Activated CD4-positive, alpha-beta T cell treated with anti-CD3 and anti-CD28 coated beads, Interleukin-2, Interleukin-6, amounts not matched to agents 100 ng/mL and 50 ng/mL, durations not matched to agents 16 hours and 8 hours (primary cell): ENCODE data around the gene BICD1.

Experiments used
- DNase-seq: peaks from one replicate; pipeline ENCODE4 v3.0.0-alpha.2; 2020

The BICD1 gene

DNA sequence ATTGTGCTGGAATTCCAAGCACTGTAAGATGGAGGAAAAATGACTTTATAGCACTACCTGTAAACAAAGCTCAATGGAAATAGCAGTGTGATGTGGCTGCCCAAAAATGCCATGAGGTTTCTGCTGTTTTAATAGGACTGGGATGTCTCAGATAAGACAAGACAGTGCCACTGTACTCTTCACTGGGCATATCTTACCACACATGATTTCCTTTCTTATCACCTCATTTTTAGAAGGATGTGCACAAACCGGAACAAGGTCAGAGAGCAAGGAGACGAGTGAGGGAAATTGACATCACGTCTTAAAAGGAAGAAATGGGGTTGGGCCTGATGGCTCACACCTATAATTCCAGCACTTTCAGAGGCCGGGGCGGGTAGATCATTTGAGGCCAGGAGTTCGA is 254.3 kb downstream of the BICD1 start:
- no peak for DNase-seq

DNA sequence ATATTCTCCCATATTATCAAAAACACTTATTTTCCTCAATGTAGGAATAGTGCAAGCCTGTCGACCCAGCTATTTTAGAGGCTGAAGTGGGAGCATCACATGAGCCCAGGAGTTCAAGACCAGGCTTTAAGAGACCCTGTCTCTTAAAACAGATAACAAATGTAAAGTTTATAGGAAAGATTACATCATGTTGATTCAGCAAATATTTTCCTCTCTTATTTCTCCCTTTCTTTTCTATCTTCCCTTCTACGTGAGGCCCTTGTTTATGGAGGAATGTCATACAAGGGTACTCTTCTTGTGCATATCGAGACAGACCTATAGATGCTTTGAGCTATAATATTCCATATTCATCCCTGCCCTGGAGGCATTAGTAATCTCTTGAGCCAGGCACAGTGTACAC is 256.2 kb downstream of the BICD1 start:
- DNase-seq: no peak

DNA sequence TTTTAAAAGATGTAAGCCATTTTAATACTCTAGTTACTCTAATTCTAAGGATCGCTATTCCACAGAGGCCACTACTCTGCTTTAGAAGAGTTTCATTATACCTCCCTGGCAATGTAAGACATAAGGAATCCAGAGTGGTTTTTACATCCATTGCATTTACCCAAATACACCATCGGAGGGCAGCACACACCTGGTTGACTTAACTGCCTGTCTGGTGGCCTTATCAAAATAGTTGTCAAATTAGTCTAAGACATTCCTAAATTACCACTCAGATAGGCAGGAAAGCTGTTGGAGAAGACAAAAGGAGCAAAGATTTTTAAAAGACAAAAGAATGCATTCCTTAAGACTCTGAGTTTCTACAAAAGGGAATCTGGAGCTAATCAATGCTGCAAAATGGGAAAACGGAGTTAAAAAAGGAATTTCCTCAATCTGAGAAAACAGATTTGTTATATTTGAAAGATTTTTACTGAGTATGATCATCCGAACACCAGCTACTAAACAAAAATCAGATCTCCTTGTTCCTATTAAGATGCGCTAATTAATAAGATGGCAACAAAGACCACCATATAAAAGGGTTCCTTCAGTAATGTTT is 258.9 kb downstream of the BICD1 start:
- peak; percentile 63 for DNase-seq

DNA sequence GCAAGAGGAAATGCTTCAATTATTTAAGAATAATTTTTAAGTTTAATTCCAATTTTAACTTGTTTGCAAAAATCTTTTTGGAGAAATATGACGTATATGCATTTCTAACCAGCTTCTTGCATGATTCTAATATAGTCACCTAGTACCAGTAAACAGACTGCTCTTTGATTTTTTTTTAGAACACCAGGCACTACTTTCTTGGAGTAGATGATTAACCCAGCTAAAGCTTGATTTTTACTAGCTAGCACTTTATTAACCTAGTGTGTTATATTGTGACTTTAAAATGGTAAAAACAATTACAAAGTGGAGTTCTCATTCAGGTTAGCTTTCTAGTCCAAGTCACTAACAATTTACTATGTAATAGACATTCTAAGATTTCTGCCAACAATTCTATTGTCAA is 260.1 kb downstream of the BICD1 start:
- no peak for DNase-seq

DNA sequence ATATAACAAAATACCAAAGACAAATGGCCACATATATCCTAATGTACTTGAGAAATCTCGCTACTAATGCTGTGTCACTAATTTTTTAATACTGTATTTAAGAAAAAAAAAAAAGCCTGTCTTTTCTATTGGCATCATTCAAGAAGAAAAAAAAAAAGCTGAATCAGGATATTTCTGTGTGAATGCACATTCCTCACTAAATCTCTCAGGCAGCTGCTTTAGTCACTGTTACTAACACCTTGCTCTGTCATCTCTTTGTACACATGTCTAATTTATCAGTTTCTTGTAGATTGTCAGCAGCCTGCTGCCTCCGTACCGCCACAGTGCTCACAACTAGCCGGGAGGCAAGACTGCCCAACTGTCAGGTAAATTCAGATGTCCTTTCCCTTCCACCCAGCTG is 260.7 kb downstream of the BICD1 start:
- no peak for DNase-seq

DNA sequence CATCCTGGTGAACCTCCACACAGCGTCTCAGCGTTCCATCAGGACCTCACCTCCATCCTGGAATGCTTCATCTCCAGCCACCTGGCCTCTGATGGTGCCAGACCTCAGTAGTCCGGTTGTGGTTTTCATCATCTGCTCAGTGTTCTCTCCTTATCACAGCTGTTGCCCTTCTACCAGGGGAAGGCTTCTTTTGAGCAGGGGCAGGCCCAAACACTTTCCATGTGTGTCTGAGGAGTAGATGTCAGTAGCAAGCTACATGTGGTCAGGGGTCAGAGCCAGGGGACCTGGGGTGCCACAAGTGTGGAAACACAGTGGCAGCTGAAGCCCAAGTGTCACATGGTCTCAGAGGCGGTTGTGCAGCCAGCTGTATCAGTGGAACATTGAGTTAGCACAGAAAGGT is 262.6 kb downstream of the BICD1 start:
- DNase-seq: no peak

DNA sequence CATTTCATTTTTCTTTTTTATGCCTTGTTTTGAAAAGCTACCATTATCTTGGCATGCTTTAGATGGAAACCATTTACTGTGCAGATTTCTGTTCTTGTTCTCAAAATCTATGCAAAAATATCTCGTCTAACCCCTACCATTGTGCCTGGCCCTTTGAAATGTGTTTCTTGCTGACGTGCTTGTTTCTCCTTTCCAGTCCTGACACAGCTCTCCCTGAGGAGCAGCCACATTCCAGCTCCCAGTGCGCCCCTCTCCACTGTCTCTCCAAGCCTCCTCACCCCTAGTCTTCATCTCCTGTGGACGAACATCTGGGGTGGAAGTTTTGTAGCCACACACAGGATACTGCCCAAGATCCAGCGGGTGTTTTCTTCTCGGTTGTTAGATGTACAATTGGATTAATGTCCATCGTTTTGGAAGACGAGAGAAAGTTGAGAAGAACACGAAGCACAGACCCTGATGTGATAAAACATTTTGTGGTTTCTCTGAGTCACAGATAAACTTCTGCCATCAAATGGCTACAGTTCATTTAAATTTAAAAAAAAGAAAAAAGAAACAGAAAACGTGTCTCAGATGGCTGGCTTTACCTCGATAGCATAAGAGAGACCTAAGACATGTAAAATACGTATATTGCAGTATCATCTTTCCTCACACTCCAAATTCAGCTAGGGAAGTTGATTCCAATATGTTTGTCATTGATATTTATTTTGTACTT is 270.9 kb downstream of the BICD1 start:
- no peak for DNase-seq

GRCh38 chr12:32379213-32379612 is 272.6 kb downstream of the BICD1 start:
- no peak for DNase-seq

- DNase-seq: no peak
These were observed 273.0 kb downstream of the BICD1 start for GRCh38 chr12:32379667-32380066.

DNA sequence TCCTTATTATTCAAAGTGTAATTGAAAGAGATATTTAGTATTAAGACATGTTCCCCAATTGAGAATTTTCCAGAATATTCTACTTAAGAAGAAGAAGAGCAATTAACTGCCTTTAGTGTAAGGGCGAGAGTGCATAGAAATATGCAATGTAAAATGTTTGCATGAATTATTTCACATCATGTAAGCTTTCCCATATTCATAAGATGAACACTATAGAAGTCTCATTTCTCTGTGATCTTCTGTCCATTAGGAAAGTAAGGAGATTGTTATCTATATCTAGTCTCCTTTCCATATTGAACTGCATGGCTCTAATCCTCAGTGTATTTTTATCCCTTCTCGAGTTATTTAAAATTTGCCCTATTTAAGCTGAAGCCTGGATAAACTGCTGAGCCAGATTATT is 275.6 kb downstream of the BICD1 start:
- no peak for DNase-seq

- DNase-seq: peak; percentile 38
These were observed 284.0 kb downstream of the BICD1 start for GRCh38 chr12:32390572-32391219.

DNA sequence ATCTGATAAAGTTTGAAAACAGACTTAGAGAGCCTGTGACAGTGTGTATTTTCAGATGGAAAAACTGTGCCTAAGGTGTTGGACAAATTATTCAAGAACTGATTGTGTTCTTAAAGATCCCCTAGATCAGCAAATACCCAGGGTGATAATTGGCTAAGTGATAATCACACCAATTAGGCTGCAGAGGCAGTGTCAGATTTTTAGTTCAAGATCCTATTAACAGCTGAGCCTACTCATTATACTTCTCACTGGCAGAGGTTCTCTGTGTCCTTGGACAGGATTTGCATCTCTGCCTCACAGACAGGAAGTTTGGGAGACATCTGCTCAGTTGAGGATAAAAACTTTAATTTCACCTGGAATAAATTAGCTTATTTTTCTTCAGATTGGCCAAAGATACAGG is 288.4 kb downstream of the BICD1 start:
- DNase-seq: no peak

GRCh38 chr12:32397696-32398095 is 291.0 kb downstream of the BICD1 start:
- no peak for DNase-seq

DNA sequence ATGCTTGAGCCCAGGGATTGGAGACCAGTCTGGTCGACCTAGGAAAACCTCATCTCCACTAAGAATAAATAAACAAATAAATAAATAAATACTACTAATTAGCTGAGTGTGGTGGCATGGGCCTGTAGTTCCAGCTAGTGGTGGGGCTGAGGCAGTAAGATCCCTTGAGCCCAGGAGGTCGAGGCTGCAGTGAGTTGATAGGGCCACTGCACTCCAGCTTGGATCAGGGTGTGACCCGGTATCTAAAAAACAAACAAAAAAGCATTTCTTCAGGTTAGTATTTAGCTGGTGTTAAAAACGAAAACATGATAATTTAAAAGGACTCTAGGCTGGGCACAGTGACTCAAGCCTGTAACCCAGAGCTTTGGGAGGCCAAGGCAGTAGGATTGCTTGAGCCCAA is 291.5 kb downstream of the BICD1 start:
- DNase-seq: no peak

- no peak for DNase-seq
These were observed 292.2 kb downstream of the BICD1 start for GRCh38 chr12:32398816-32399369.

- peak; percentile 65 for DNase-seq
These were observed 292.9 kb downstream of the BICD1 start, which contains the start of gene FGD4 for GRCh38 chr12:32399370-32400113. Gene FGD4, plus strand, starts transcription at chr12:32399558.

- DNase-seq: no peak
These were observed 293.5 kb downstream of the BICD1 start for GRCh38 chr12:32400114-32400672.

- DNase-seq: no peak
These were observed 294.2 kb downstream of the BICD1 start for GRCh38 chr12:32400866-32401265.

DNA sequence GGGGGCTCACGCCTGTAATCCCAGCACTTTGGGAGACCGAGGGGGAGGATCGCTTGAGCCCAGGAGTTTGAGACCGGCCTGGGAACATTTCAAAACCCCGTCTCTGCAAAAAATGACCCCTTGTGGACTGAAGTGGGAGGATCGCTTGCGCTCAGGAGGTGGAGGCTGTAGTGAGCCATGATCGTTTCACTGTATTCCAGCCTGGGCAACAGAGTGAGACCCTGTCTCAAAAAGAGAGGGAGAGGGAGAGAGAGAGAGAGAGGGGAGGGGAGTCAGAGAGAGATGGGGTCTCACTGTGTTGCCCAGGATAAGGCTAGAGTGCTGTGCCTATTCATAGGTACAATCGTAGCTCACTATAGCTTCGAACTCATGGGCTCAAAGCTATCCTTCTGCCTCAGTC is 295.5 kb downstream of the BICD1 start:
- DNase-seq: no peak

DNA sequence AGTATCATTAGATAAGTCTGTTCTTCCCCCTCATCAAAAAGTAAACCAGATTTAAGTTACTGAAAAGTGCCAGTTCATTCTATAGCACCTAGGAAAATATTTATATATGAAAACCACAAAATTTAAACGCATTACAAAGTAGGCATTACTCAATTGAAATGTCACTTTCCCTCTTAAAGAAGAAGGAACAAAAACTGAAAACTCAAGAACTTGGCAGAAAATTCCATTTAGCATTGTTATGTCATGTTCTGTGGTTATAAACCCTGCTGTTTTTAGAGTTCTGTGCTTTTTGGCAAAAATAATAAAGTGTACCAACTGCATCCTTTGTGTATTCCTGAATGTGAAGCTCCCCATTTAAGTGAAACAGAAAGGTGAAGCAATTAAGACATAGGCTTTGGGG is 296.3 kb downstream of the BICD1 start:
- DNase-seq: no peak

DNA sequence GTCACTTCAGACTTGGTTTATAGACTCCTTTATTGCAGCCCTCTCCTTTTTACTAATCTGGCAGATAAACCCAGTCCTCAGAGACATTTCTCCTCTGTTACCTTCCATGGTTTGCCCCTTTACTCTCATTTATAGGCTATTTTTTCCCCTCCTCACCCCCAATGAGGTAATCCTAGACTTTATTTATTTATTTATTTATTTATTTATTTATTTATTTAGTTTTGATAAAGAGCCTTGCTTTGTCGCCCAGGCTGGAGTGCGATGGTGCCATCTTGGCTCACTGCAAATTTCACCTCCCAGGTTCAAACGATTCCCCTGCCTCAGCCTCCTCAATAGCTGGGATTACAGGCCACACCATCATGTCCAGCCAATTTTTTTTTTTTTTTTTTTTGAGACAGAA is 301.1 kb downstream of the BICD1 start:
- no peak for DNase-seq

DNA sequence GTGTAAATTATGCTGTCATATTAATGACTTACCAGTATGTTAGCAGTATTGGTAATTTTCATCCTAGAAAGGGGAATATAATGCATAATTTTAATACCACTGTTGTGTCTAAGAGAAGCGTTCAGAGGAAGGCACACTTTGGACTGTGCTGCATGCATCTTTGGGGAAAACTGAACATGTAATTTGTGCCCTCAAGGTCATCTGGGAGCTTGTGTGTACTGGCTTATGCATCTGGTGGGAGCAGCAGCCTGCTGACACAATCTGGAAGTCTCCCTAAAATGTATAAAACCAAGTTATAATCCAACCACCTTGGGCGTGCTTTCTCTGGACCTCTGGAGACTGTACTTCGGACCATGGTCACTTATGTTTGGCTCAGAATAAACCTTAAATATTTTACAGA is 306.8 kb downstream of the BICD1 start:
- DNase-seq: no peak

DNA sequence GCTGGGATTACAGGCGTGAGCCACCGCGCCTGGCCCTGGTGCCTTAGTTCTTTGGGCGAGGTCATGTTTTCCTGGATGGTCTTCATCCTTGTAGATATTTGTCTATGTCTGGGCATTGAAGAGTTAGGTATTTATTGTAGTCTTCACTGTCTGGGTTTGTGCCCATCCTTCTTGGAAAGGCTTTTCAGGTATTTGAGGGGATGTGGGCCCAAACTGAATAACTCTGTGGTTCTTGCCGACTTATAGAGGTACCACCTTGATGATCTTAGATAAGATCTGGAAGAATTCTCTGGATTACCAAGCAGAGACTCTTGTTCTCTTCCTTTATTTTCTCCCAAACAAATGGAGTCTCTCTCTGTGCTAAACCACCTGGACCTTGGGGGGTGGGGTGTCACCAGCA is 311.6 kb downstream of the BICD1 start:
- DNase-seq: no peak
